GM18870 (cell line): Measurements from ENCODE around the gene NLN.
"Not testable (repeated sequence)": the region's sequence is repeated elsewhere in the genome, so short reads cannot be mapped to it uniquely, and the experiment has no call there.

ENCODE experiments used
- ATAC-seq: cut with Tn5 transposase; IDR thresholded peaks from one replicate; pipeline ENCODE4 v1.9.1; 2021; ENCODE audit warnings: moderate library complexity; ENCODE audit not compliant: unreplicated experiment

The NLN gene

DNA sequence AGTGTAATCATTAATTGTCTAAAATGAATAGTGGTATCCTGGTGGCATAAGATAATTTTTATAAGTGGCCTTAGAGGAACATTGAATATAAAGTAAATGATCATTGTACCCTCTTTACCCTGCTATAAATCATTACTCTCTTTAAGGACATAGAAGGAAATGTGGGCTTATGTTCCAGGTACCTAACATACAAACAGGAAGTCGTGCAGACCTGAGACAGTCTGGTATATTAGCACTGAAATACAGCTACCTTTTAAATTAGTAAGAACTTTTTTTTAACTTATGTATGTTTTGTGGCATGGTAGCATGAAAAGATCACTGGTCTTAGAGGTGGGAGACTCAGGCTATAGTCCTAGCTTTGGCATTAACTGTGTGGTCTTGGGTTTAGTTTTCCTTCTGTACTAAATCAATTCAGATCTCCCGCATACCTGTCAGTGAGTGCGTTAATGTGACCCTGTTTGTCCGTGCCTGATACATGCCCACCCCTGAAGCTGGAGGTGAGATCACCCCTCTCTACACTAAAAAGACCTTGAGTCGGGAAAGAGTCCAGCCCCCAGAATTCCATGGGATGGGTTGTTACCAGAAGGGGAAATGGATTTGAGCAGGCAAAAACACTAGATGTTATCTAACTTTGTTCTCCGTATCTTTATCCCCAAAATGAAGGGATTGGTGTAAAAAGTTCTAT lies 145.0 kb downstream of the NLN start:
- ATAC-seq: no peak

DNA sequence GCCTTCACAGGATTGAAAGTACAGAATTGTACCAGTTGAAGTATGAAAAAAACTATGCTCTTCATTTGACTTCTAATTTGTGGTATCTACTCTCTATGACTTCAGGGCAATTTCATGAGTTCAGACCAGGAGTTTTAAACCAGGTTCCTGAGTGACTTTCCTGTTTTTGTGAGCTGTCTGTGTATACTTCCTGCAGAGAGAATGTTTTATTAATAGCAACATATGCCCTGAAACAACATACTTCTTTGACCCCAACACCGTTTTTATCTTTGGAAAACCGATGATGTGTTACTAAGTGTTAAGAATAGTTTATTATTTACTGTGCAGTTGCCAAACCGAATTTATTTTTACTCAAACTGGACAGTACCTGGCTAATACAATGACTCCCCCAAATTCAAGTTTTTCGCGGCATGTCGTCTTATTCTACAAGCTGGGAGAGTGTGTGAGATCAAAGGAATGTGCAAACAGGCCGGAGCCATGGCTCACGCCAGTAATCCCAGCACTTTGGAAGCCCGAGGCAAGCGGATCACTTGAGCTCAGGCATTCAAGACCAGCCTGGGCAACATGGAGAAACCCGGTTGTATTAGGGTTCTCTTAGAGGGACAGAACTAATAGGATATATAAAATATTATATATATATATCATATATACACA lies 145.7 kb downstream of the NLN start:
- no peak for ATAC-seq

DNA sequence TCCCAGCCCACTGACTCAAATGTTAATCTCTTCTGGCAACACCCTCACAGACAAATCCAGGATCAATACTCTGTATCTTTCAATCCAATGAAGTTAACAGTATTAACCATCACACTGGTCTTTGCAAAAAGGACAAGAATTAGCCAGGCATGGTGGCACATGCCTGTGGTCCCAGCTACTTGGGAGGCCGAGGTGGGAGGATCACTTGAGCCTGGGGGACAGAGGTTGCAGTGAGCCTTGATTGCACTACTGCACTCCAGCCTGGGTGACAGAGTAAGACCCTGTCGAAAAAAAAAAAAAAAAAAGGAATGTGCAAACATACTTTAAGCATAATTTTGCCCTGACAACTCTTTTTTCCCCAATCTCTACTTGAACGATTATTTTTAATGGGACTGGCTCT lies 146.5 kb downstream of the NLN start:
- ATAC-seq: no peak

DNA sequence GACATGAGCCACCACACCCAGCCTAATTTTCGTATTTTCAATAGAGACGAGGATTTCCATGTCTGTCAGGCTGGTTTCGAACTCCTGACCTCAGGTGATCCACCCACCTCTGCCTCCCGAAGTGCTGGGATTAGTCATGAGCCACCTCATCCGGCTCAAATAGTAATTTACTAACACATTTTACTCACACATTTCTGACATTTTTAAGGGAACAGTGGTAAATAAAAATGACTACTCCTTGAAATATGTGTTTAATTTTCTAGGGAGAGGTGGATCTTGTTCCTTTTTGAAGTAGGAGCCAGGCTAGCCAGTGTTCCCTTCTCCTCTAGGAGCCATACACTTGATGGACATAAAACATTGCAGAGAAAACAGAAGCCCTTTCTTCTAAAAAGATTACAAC lies 149.2 kb downstream of the NLN start:
- ATAC-seq: no peak

DNA sequence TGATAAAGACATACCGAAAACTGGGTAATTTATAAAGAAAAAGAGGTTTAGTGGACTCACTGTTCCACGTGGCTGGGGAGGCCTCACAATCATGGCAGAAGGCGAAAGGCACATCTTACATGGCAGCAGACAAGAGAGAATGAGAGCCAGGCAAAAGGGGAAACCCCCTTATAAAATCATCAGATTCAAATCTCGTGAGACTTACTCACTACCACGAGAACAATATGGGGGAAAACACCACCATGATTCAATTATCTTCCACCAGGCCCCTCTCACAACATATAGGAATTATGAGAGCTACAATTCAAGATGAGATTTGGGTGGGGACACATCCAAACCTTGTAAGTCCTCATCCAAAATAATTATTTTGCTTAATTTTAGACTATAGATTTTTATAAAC lies 149.8 kb downstream of the NLN start:
- not testable (repeated sequence) for ATAC-seq

DNA sequence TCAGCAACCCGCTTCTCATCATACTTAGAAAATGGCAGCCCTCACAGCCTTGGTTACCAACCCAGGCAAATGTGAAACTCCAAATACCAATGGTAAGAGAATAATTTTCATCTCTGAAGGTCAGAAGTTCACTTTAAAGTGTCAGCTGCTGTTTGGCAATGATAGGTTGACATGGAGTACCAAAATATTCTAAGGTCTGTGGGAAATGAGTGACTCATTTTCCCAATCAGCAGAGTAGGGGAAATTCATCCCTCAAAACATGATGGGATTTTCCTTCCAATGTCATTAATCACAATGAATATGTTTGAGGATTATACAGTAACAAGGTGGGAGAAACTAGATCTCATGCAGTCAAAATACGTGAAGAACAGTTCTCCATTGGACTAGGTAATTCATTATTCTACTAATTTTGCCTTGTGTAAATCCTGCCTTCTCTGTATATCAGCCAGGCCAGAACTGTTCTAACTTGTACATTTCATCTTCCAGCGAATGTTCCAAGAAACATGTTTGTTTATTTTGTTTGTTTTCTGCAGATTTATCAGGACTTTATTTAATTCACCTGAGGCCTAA lies 151.3 kb downstream of the NLN start:
- no peak for ATAC-seq

DNA sequence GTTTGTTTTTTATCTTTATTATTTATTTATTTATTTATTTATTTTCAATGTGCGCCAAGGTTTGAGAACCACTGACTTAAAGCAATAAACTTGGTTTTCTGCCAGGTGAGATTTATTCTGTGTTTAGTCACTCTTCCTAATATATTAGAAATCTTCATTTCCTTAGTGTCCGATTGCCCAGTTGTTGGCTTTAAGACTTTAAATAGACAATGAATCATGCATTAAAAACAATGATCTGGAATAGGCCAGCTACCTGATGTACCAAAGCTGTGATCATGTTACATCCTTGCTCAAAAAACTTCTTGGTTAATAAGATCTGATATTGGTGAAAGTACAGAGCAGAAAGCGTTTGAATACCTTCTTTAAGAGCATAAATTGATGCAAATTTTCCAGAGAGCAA lies 152.2 kb downstream of the NLN start:
- no peak for ATAC-seq

DNA sequence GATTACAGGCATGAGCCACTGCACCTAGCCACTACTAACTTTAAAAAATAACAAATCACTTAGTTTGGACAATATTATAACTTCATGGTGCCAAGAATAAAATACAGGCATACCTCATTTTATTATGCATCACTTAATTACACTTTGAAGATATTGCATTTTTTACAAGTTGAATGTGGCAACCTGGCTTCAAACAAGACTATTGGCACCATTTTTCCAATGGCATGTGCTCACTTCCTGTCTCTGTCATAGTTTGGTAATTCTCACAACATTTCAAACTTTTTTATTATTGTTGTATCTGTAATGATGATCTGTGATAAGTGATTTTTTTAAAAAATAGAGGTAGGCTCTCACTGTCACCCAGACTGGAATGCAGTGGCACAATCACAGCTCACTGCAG lies 154.5 kb downstream of the NLN start:
- ATAC-seq: no peak

DNA sequence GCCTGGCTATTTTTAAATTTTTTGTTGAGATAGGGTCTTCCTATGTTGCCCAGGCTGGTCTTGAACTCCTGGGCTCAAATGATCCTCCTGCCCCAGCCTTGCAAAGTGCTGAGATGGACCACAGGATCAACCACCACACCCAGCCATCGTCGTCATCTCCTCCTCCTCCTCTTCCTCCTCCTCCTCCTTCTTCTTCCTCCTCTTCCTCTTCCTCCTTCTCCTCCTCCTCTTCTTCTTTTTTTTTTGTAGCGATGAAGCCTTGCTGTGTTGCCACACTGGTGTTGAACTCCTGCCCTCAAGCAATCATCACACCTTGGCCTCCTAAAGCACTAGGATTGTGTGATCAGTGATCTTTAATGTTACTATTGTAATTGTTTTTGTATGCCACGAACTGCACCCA lies 155.0 kb downstream of the NLN start:
- no peak for ATAC-seq
